ENCODE measurements around the gene SCTR. TPM values are rescaled to one million over a fixed set of nuclear protein-coding genes. Genes with fewer than 3 reads are reported as not detected.

The SCTR gene
- total and polyA plus RNA-seq, 2 of the 13 experiments (the other 11 are each of a cell fraction or from before 2014, with no cell fraction given), result not detected

- TF ChIP-seq, protein P1, sequence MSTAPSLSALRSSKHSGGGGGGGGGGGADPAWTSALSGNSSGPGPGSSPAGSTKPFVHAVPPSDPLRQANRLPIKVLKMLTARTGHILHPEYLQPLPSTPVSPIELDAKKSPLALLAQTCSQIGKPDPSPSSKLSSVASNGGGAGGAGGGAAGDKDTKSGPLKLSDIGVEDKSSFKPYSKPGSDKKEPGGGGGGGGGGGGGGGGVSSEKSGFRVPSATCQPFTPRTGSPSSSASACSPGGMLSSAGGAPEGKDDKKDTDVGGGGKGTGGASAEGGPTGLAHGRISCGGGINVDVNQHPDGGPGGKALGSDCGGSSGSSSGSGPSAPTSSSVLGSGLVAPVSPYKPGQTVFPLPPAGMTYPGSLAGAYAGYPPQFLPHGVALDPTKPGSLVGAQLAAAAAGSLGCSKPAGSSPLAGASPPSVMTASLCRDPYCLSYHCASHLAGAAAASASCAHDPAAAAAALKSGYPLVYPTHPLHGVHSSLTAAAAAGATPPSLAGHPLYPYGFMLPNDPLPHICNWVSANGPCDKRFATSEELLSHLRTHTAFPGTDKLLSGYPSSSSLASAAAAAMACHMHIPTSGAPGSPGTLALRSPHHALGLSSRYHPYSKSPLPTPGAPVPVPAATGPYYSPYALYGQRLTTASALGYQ (CRISPR knock-in tag; IDR thresholded peaks at IDR 0.05), result no peak
- TF ChIP-seq ZFP91 (CRISPR knock-in tag; IDR thresholded peaks at IDR 0.05; ENCODE audit: borderline replicate concordance) (no peak), ZNF891 (CRISPR knock-in tag; IDR thresholded peaks at IDR 0.05) (no peak), ZNF557 (CRISPR knock-in tag; IDR thresholded peaks at IDR 0.05) (no peak), MEF2D (CRISPR knock-in tag; IDR thresholded peaks at IDR 0.05) (no peak), ATF7-NPFF (CRISPR knock-in tag; IDR thresholded peaks at IDR 0.05; ENCODE audit: low read depth) (no peak), MTERF4 (CRISPR knock-in tag; IDR thresholded peaks at IDR 0.05) (no peak), FIP1L1 (IDR thresholded peaks at IDR 0.05; ENCODE audit: borderline replicate concordance, insufficient read depth, low read depth, low read length) (no peak), ZNF746 (CRISPR knock-in tag; IDR thresholded peaks at IDR 0.05) (0 out of 2 replicates have a peak, but pooled peaks have one; percentile 23), ZBTB20 (CRISPR knock-in tag; IDR thresholded peaks at IDR 0.05; ENCODE audit: borderline replicate concordance, low read depth) (no peak), ZNF776 (CRISPR knock-in tag; IDR thresholded peaks at IDR 0.05) (no peak)
- TF ChIP-seq, protein P2, sequence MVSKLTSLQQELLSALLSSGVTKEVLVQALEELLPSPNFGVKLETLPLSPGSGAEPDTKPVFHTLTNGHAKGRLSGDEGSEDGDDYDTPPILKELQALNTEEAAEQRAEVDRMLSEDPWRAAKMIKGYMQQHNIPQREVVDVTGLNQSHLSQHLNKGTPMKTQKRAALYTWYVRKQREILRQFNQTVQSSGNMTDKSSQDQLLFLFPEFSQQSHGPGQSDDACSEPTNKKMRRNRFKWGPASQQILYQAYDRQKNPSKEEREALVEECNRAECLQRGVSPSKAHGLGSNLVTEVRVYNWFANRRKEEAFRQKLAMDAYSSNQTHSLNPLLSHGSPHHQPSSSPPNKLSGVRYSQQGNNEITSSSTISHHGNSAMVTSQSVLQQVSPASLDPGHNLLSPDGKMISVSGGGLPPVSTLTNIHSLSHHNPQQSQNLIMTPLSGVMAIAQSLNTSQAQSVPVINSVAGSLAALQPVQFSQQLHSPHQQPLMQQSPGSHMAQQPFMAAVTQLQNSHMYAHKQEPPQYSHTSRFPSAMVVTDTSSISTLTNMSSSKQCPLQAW (CRISPR knock-in tag; IDR thresholded peaks at IDR 0.05), result 0 out of 2 replicates have a peak, but pooled peaks have one; percentile 18
- TF ChIP-seq, protein P3, sequence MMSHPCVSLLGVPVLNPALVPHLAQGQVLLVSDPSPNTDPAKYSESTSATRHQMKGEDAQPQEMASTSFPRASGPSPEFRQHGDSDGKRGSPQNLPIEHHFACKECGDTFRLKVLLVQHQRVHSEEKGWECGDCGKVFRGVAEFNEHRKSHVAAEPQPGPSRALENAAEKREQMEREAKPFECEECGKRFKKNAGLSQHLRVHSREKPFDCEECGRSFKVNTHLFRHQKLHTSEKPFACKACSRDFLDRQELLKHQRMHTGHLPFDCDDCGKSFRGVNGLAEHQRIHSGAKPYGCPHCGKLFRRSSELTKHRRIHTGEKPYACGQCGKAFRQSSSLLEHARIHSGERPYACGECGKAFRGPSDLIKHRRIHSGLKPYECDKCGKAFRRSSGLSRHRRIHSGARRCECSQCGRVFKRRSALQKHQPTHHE (CRISPR knock-in tag; IDR thresholded peaks at IDR 0.05; ENCODE audit: borderline replicate concordance), result no peak
- TF ChIP-seq, protein P4, sequence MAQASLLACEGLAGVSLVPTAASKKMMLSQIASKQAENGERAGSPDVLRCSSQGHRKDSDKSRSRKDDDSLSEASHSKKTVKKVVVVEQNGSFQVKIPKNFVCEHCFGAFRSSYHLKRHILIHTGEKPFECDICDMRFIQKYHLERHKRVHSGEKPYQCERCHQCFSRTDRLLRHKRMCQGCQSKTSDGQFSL (CRISPR knock-in tag; IDR thresholded peaks at IDR 0.05), result no peak
- TF ChIP-seq, protein P5, sequence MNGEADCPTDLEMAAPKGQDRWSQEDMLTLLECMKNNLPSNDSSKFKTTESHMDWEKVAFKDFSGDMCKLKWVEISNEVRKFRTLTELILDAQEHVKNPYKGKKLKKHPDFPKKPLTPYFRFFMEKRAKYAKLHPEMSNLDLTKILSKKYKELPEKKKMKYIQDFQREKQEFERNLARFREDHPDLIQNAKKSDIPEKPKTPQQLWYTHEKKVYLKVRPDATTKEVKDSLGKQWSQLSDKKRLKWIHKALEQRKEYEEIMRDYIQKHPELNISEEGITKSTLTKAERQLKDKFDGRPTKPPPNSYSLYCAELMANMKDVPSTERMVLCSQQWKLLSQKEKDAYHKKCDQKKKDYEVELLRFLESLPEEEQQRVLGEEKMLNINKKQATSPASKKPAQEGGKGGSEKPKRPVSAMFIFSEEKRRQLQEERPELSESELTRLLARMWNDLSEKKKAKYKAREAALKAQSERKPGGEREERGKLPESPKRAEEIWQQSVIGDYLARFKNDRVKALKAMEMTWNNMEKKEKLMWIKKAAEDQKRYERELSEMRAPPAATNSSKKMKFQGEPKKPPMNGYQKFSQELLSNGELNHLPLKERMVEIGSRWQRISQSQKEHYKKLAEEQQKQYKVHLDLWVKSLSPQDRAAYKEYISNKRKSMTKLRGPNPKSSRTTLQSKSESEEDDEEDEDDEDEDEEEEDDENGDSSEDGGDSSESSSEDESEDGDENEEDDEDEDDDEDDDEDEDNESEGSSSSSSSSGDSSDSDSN (CRISPR knock-in tag; IDR thresholded peaks at IDR 0.05), result no peak
- TF ChIP-seq, protein P6, sequence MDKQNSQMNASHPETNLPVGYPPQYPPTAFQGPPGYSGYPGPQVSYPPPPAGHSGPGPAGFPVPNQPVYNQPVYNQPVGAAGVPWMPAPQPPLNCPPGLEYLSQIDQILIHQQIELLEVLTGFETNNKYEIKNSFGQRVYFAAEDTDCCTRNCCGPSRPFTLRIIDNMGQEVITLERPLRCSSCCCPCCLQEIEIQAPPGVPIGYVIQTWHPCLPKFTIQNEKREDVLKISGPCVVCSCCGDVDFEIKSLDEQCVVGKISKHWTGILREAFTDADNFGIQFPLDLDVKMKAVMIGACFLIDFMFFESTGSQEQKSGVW (CRISPR knock-in tag; IDR thresholded peaks at IDR 0.05; ENCODE audit: borderline replicate concordance), result no peak
Measured at GRCh38 chr2:119436993-119437772, 87.1 kb downstream of the SCTR start (continued).
